ENCODE data around the gene LENG8. TPM values are rescaled to one million over a fixed set of nuclear protein-coding genes. Genes with fewer than 3 reads are reported as not detected.
"Not testable (repeated sequence)": the region's sequence is repeated elsewhere in the genome, so short reads cannot be mapped to it uniquely, and the experiment has no call there.

Gene LENG8
- total RNA-seq, 4 donors from 2014 or later: 154 to 481 (median 360) TPM

- no peak for TF ChIP-seq POLR2A (IDR thresholded peaks at IDR 0.05)
- TF ChIP-seq, protein P1, sequence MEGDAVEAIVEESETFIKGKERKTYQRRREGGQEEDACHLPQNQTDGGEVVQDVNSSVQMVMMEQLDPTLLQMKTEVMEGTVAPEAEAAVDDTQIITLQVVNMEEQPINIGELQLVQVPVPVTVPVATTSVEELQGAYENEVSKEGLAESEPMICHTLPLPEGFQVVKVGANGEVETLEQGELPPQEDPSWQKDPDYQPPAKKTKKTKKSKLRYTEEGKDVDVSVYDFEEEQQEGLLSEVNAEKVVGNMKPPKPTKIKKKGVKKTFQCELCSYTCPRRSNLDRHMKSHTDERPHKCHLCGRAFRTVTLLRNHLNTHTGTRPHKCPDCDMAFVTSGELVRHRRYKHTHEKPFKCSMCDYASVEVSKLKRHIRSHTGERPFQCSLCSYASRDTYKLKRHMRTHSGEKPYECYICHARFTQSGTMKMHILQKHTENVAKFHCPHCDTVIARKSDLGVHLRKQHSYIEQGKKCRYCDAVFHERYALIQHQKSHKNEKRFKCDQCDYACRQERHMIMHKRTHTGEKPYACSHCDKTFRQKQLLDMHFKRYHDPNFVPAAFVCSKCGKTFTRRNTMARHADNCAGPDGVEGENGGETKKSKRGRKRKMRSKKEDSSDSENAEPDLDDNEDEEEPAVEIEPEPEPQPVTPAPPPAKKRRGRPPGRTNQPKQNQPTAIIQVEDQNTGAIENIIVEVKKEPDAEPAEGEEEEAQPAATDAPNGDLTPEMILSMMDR (IDR thresholded peaks at IDR 0.05): no peak
- DNase-seq: no peak
- Histone ChIP-seq H3K4me3 (no peak overlapping the region), H3K27ac (no peak overlapping the region), H3K27me3 (no peaks in the 10 kb centered on the region), H3K9me3 (no peaks in the 10 kb centered on the region), H3K36me3 (no peaks in the 10 kb centered on the region), H3K4me1 (peaks cover 0 to 3% (median 0%) of the 10 kb centered on the region in 4 donors)
These were observed 36.9 kb downstream of the LENG8 start for GRCh38 chr19:54485851-54486250.

- no peak for TF ChIP-seq POLR2A (IDR thresholded peaks at IDR 0.05)
- TF ChIP-seq, protein P1 (IDR thresholded peaks at IDR 0.05): no peak
- Histone ChIP-seq H3K4me1 (no peaks in the 10 kb centered on the region), H3K9me3 (no peaks in the 10 kb centered on the region), H3K27ac (no peak overlapping the region), H3K4me3 (no peak overlapping the region), H3K36me3 (no peaks in the 10 kb centered on the region), H3K27me3 (no peaks in the 10 kb centered on the region)
- no peak for DNase-seq
These were observed 40.3 kb downstream of the LENG8 start for GRCh38 chr19:54489341-54489740.

GRCh38 chr19:54489766-54490165 lies 40.8 kb downstream of the LENG8 start:
- Histone ChIP-seq H3K9me3 (no peaks in the 10 kb centered on the region), H3K4me1 (no peaks in the 10 kb centered on the region), H3K36me3 (no peaks in the 10 kb centered on the region), H3K27ac (no peak overlapping the region), H3K4me3 (no peak overlapping the region), H3K27me3 (no peaks in the 10 kb centered on the region)
- TF ChIP-seq, protein P1 (IDR thresholded peaks at IDR 0.05): no peak
- no peak for TF ChIP-seq POLR2A (IDR thresholded peaks at IDR 0.05)
- no peak for DNase-seq

DNA sequence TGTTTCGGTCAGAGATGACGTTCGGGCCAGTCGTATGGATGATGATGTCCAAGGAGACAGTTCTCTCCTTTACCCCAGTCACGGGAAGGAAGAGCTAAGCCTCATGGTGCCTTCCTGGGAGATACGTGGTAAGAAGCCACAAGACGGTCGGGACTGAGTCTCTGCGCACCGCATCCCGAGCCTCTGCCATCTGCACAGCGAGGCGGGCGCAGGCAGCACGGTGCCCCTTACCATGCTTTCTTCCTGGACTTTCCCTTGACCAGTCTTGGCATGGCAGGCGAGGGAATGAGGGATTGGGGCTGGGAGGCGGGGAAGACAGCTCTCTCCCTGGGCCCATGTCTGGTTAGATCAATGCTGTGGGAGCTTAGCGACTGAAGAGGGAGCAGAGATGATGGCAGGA lies 43.6 kb downstream of the LENG8 start:
- Histone ChIP-seq H3K27ac (no peak overlapping the region), H3K36me3 (no peaks in the 10 kb centered on the region), H3K9me3 (no peaks in the 10 kb centered on the region), H3K4me1 (no peaks in the 10 kb centered on the region), H3K4me3 (no peak overlapping the region), H3K27me3 (no peaks in the 10 kb centered on the region)
- DNase-seq: no peak
- TF ChIP-seq, protein P1 (IDR thresholded peaks at IDR 0.05): no peak
- TF ChIP-seq POLR2A (IDR thresholded peaks at IDR 0.05): no peak

GRCh38 chr19:54493056-54493455 lies 44.1 kb downstream of the LENG8 start:
- H3K27ac ChIP-seq, DNase-seq, H3K4me1 ChIP-seq, H3K9me3 ChIP-seq, H3K36me3 ChIP-seq, H3K27me3 ChIP-seq, H3K4me3 ChIP-seq: not testable (repeated sequence)

DNA sequence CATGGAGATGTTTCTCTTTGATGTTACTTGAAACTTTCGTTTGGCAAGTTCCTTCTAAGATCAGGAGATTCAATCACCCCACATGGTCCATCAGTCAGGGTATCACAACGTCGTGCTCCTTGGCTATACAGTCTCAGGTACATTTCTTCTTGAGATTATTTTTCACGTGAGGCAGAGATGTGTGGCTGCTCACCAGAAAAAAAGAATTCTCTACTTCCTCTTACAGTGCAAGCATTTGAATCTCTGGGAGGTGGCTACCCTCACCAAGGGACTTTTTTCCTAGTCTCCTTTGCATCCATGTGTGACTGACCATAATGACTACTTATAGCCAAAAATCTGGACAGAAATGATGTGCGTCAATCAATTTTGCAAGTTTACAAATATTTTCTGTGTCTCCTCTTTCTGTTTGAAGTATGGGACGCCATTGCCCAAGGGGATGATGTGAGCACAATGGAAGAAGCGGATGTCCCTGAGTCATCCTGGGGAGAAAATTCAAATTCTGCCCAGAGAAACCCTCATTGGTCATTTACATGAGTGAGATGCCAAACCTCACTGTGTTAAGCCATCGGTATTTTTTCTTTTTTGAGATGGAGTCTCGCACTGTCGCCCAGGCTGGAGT lies 45.1 kb downstream of the LENG8 start:
- Histone ChIP-seq H3K4me1 (no peaks in the 10 kb centered on the region), H3K27ac (no peak overlapping the region), H3K36me3 (no peaks in the 10 kb centered on the region), H3K4me3 (no peak overlapping the region), H3K9me3 (no peaks in the 10 kb centered on the region), H3K27me3 (no peaks in the 10 kb centered on the region)
- DNase-seq: no peak
- TF ChIP-seq, protein P1 (IDR thresholded peaks at IDR 0.05): no peak
- no peak for TF ChIP-seq POLR2A (IDR thresholded peaks at IDR 0.05)

DNA sequence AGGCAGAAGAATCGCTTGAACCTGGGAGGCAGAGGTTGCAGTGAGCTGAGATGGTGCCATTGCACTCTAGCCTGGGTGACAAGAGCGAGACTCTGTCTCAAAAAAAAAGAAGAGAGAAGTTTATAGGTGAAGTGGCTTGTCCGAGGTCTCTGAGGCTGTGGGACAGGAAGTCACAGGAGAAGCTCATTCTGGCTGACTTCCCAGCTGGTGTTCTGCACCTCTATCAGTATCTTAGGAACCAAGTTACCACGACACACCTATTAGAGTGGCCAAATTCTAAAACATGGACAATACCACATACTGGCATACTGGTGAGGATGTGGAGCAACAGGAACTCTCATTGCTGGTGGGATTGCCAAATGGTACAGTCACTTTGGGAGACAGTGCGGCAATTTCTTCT lies 46.3 kb downstream of the LENG8 start:
- H3K9me3 ChIP-seq, DNase-seq, H3K27ac ChIP-seq, H3K36me3 ChIP-seq, H3K4me1 ChIP-seq, H3K4me3 ChIP-seq, H3K27me3 ChIP-seq: not testable (repeated sequence)

DNA sequence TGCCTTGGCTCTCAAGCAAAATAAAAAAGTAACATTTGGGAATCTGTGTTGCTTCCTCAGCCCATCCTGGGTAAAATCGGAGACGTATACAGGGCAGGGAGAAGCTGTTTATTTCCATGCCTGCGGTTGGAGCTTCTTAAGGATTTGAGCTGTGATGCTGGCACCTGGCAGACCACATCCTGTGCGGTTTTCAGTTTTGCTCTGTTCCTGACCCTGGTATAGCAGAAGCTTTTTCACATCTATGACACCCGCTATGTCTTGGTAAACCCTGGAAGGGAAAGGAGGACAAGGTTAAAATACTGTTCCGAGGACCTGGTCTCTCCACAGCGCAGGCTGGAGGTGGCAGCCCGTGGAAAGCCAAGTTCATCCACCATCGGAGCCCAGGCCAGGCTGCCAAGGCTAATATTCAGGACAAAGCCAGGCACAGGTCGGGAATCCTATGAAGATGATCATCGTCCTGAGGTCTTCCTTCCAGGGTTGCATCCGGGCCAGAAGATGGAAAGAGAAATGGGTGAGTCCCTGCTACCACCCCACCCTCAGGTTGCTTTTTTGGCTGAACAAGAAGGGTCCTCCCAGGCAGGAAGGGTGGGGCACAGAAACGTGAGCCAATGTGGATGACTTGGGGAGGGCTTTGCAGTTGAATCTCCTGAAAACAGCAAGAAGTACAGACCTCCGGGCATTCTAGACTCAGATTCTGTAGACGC lies 48.9 kb downstream of the LENG8 start:
- not testable (repeated sequence) for H3K36me3 ChIP-seq, H3K4me3 ChIP-seq, H3K27me3 ChIP-seq, H3K4me1 ChIP-seq, DNase-seq, H3K9me3 ChIP-seq, H3K27ac ChIP-seq

GRCh38 chr19:54498451-54498772 lies 49.4 kb downstream of the LENG8 start:
- H3K27me3 ChIP-seq, H3K9me3 ChIP-seq, H3K36me3 ChIP-seq, H3K27ac ChIP-seq, H3K4me3 ChIP-seq, DNase-seq, H3K4me1 ChIP-seq: not testable (repeated sequence)

Measured in Peyer's patch (tissue), 4 donors.